HEK293T (cell line): Measurements from ENCODE around the gene TMEM119.

ENCODE experiments used
- CTCF ChIA-PET: fragments of 350-600 bp; formaldehyde crosslinking; extraction: SDS; loops from one replicate; lab custom pipeline; 2021; ENCODE audit warnings: antibody characterized with exemption, inconsistent platforms; lab: Yijun Ruan, JAX
- POLR2A ChIA-PET: fragments of 350-600 bp; formaldehyde crosslinking; extraction: SDS; loops from one replicate; lab custom pipeline; 2020; ENCODE audit warnings: antibody characterized with exemption, inconsistent platforms; lab: Yijun Ruan, JAX
- DNase-seq: peaks from one replicate; pipeline ENCODE4 v3.0.0; 2012; ENCODE audit warnings: mixed read lengths; ENCODE audit errors: extremely low spot score
- ARNT ChIP-seq: fragments of 450-650 bp; IDR thresholded peaks from 2 replicates; pipeline ENCODE4 v1.6.1; 2017; ENCODE audit warnings: mild to moderate bottlenecking
- BHLHE40 ChIP-seq: fragments of 450-650 bp; IDR thresholded peaks from 2 replicates; pipeline ENCODE4 v1.6.1; 2016; ENCODE audit warnings: mild to moderate bottlenecking, moderate library complexity, borderline replicate concordance
- CTBP1 ChIP-seq: fragments of 450-650 bp; IDR thresholded peaks from 2 replicates; pipeline ENCODE4 v1.6.1; 2016; ENCODE audit warnings: borderline replicate concordance
- ELF4 ChIP-seq: fragments of 450-650 bp; IDR thresholded peaks from 2 replicates; pipeline ENCODE4 v1.6.1; 2017; ENCODE audit warnings: antibody characterized with exemption
- FOXA1 ChIP-seq: fragments of 450-650 bp; IDR thresholded peaks from 2 replicates; pipeline ENCODE4 v1.6.1; 2016; ENCODE audit warnings: mild to moderate bottlenecking
- FOXK2 ChIP-seq: fragments of 450-650 bp; IDR thresholded peaks from 2 replicates; pipeline ENCODE4 v1.6.1; 2016; ENCODE audit warnings: mild to moderate bottlenecking
- FOXM1 ChIP-seq: fragments of 450-650 bp; IDR thresholded peaks from 2 replicates; pipeline ENCODE4 v1.6.1; 2017; ENCODE audit warnings: mild to moderate bottlenecking, borderline replicate concordance
- HDGF ChIP-seq: fragments of 450-650 bp; IDR thresholded peaks from 2 replicates; pipeline ENCODE4 v1.6.1; 2017; ENCODE audit warnings: antibody characterized with exemption, borderline replicate concordance
- L3MBTL2 ChIP-seq: fragments of 450-650 bp; conservative IDR thresholded peaks from 2 replicates; pipeline ENCODE4 v1.6.1; 2016; ENCODE audit warnings: mild to moderate bottlenecking
- LEF1 ChIP-seq: fragments of 450-650 bp; IDR thresholded peaks from 2 replicates; pipeline ENCODE4 v1.6.1; 2017; ENCODE audit warnings: mild to moderate bottlenecking, borderline replicate concordance
- NFRKB ChIP-seq: fragments of 450-650 bp; IDR thresholded peaks from 2 replicates; pipeline ENCODE4 v1.6.1; 2016; ENCODE audit warnings: mild to moderate bottlenecking, moderate library complexity
- SP1 ChIP-seq: fragments of 450-650 bp; IDR thresholded peaks from 2 replicates; pipeline ENCODE4 v1.6.1; 2017
- SUZ12 ChIP-seq: fragments of 450-650 bp; IDR thresholded peaks from 2 replicates; pipeline ENCODE4 v1.6.1; 2016; ENCODE audit warnings: mild to moderate bottlenecking
- TARDBP ChIP-seq: fragments of 450-650 bp; IDR thresholded peaks from 2 replicates; pipeline ENCODE4 v1.6.1; 2016
- ZNF384 ChIP-seq: fragments of 450-650 bp; IDR thresholded peaks from 2 replicates; pipeline ENCODE4 v1.6.1; 2016
- TF ChIP-seq, protein P1 (sequence below): fragments of 450-650 bp; IDR thresholded peaks from 2 replicates; pipeline ENCODE4 v1.6.1; 2016

The TMEM119 gene

DNA sequence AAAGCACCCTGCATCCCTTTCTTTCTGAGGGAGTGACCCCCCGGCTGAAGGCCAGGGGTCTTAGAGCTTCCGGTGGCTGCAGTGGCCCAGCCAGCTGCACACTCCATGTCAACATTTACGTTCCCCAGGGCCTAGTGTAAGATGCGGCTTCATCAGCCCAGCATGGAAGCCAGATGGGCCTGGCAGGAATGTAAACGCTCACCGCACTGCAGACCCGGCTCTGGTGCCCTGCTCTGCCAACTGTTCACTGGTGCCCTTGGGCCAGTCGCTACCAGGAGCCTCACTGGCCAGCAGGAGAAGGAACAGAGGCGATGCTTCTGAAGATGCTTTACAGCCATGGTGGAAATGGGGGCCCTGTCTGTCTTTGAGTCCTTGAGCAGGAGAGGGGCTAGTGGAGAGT is 8.6 kb upstream of the TMEM119 start:
- ChIA-PET CTCF (no interaction called here), POLR2A (no interaction called here)

DNA sequence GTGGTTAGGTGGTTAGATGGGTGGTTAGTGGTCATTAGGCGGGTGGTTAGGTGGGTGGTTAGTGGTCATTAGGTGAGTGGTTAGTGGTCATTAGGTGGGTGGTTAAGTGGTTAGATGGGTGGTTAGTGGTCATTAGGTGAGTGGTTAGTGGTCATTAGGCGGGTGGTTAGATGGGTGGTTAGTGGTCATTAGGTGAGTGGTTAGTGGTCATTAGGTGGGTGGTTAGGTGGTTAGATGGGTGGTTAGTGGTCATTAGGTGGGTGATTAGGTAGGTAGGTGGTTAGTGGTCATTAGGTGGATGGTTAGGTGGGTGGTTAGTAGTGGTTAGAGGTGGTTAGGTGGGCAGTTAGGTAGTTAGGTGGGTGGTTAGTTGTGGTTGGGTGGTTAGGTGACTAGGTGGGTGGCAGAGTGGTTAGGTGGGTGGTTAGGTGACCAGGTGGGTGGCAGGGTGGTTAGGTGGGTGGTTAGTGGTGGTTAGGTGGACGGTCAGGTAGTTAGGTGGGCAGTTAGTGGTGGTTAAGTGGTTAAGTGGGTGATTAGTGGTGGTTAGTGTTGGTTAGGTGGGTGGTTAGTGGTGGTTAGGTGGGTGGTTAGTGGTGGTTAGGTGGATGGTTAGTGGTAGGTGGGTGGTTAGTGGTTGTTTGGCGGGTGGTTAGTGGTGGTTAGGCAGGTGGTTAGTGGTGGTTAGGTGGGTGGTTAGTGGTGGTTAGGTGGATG is 8.0 kb upstream of the TMEM119 start:
- DNase-seq, result no peak
- ChIA-PET POLR2A (no interaction called here), CTCF (interaction anchor here (0.7 kb wide), 1 partner anchor 12 kb away, joined by 3 read pairs; no protein-coding TSS in a partner anchor)
- no peak for TF ChIP-seq L3MBTL2

More for the DNA sequence above, 8.6 kb upstream of the TMEM119 start:
- DNase-seq, result no peak
- TF ChIP-seq FOXK2 (no peak), LEF1 (no peak), SUZ12 (no peak), ARNT (no peak), L3MBTL2 (no peak), ELF4 (no peak), TARDBP (no peak), FOXA1 (no peak), ZNF384 (no peak), FOXM1 (no peak), CTBP1 (no peak), BHLHE40 (no peak), HDGF (no peak), SP1 (no peak), NFRKB (no peak)
- TF ChIP-seq, protein P1, sequence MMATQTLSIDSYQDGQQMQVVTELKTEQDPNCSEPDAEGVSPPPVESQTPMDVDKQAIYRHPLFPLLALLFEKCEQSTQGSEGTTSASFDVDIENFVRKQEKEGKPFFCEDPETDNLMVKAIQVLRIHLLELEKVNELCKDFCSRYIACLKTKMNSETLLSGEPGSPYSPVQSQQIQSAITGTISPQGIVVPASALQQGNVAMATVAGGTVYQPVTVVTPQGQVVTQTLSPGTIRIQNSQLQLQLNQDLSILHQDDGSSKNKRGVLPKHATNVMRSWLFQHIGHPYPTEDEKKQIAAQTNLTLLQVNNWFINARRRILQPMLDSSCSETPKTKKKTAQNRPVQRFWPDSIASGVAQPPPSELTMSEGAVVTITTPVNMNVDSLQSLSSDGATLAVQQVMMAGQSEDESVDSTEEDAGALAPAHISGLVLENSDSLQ, result no peak

DNA sequence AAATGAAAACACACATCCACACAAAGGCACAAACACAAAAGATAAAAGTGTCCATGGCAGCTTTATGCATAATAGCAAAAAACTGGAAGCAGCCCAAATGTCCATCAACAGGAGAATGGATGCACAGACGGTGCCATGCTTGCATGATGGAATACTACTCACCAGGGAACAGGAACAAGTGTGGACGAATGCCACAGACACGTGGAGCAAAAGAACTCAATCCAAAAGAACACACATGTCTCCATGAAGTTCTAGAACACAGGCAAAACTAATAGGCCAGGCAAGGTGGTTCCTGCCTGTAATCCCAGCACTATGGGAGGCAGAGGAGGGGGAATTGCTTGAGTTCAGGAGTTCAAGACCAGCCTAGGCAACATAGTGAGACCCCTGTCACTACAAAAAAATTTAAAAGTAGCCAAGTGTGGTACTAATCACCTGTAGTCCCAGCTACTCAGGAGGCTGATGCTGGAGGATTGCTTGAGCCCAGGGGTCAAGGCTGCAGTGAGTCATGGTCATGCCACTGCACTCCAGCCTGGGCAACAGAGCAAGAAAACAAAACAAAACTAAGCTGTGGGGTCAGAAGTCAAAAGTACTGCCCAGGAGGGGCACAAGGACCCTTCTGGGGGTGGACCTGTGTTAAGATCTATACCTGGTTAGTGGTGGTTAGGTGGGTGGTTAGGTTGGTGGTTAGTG is 7.3 kb upstream of the TMEM119 start:
- ChIA-PET POLR2A (no interaction called here), CTCF (interaction anchor here (0.7 kb wide), 1 partner anchor 13 kb away, joined by 3 read pairs; no protein-coding TSS in a partner anchor)
- TF ChIP-seq ARNT (no peak), TARDBP (no peak), LEF1 (no peak), BHLHE40 (no peak), CTBP1 (no peak), FOXK2 (no peak), ZNF384 (no peak), FOXM1 (no peak), ELF4 (no peak)

DNA sequence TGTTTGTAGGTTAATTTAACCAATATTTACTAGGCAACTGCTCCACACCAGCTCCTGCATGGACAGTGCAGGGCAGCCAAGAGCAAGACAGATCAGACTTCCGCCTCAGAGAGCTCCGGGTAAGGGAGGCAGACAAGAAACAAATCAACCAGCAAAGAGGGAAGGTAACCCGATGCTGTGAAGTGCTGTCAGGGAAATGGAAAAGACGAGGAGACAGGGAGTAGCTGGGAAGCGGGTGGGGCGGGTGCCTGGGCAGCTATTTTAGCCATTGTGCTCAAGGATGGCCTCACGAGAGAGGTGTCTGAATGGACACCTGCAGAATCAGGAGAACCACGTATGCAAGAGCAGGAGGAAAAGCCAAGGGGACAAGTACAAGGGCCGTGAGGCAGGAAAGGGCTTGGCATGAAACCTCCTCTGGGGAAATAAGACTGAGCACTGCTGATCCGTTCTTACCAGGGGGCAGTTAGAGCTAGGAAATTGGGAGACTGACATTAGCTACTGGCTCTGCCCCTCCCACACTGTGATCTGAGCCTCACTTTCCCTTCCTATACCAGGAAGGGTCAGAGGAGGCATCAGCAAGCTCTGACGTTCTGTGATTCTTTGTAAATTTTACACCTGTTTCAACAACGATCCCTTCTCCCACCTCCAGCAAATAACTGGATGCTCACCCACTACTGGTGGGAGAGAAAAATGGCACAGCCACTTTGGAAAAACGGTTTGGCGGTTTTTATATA is 6.5 kb upstream of the TMEM119 start:
- CTCF ChIA-PET, result interaction anchor here (0.5 kb wide), 1 partner anchor 8 kb away, joined by 6 read pairs; no protein-coding TSS in a partner anchor
- POLR2A ChIA-PET, result no interaction called here
- no peak for DNase-seq
- TF ChIP-seq FOXK2 (no peak), HDGF (no peak), ELF4 (no peak), ZNF384 (no peak), SUZ12 (no peak), TARDBP (no peak), BHLHE40 (no peak), NFRKB (no peak)

More for the DNA sequence above, 7.3 kb upstream of the TMEM119 start:
- no peak for DNase-seq

DNA sequence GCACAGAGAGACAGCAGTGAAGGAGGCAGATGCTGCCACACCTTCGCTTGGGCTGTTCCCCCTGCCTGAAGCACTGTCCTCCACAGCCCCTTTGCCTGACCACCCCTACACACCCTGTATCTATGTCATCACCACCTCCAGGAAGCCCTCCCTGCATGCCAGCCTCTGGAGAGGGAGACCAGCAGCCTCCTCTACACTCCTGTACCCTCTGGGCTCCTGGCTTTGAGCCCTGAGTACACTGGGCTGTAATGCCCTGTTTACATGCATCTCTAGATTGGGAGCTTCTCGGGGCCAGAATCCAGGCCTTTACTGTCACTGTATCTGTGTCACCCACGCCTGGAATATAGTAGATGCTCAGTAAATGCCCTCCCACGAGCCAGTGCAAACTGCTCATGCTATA is 5.9 kb upstream of the TMEM119 start:
- ChIA-PET CTCF (interaction anchor here (0.5 kb wide), 1 partner anchor 9 kb away, joined by 6 read pairs; no protein-coding TSS in a partner anchor), POLR2A (no interaction called here)
- TF ChIP-seq CTBP1 (no peak), SUZ12 (no peak), LEF1 (no peak), TARDBP (no peak), NFRKB (no peak), FOXK2 (no peak), ARNT (no peak), ELF4 (no peak), HDGF (no peak)
- TF ChIP-seq, protein P1, result no peak
- DNase-seq, result no peak

DNA sequence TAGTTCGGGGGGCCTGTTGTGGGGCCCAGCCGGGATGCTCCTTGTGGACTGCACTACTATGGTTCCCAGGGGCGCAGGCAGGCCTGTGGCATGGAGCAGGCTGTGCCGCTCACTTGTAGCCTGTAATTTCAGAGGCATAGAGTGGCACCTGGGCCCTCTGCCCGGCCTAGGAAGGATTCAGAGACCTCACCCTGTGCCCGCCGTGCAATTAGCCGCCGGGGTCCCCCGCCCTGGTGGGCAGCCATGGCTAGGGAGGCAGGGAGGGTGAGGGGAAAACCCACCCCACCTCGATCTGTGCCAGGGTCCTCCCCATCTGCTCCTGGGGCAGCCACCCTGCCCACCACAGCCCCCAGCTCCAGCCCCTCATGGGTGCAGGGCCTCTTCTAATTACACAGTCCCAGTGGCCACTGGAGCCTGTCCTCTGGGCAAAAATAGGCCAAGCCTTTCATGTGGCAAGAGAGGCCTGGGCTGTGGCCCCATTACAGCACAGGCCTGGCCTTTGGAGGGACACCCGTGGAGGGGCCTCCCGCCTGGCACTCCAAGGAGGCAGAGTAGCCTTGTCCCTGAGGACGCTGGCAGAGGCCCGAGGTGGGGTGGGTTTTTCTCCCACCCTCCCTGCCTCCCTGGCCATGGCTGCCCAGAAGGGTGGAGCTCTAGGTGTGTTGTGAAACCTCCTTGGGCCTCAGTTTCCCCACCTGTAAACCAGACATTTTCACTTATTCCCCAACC is 5.3 kb upstream of the TMEM119 start:
- TF ChIP-seq TARDBP, result no peak
- TF ChIP-seq ZNF384, result no peak
- CTCF ChIA-PET, result no interaction called here
- POLR2A ChIA-PET, result no interaction called here
- DNase-seq, result no peak
